K562 (cell line): Measurements from ENCODE around the gene PRPSAP1. TPM values are rescaled to one million over a fixed set of nuclear protein-coding genes. Genes with fewer than 3 reads are reported as not detected.
A peak's percentile ranks its signal among the peaks of the same experiment; 100 is the strongest.

Experiments
- ARID1B ChIP-seq: fragments of 450-650 bp; IDR thresholded peaks from 2 replicates; pipeline ENCODE4 v1.6.1; 2016; ENCODE audit warnings: antibody characterized with exemption, mild to moderate bottlenecking, inconsistent platforms
- ATF1 ChIP-seq, 2 experiments: fragments of 450-650 bp in 1 of 2; IDR thresholded peaks; 2 replicates each; pipeline ENCODE4 v1.6.1; 2016; ENCODE audit warnings: missing compliant biosample characterization in 1 of 2, missing genetic modification characterization in 1 of 2
- BRCA1 ChIP-seq, 2 experiments: fragments of 450-650 bp in 1 of 2; sonication (generic) in 1 of 2; formaldehyde crosslinking in 1 of 2; IDR thresholded peaks; 2 replicates each; pipeline versions ENCODE4 v1.5.0 to v1.6.1; 2017 to 2020; ENCODE audit warnings: mild to moderate bottlenecking in 1 of 2, missing genetic modification reagents in 1 of 2
- ETV6 ChIP-seq, 3 experiments: fragments of 150-350 bp in 1 of 3; sonication (generic) in 1 of 3; formaldehyde crosslinking in 1 of 3; IDR thresholded peaks; 2 replicates each; pipeline versions ENCODE4 v1.6.1 to v1.8.0; 2014 to 2022; ENCODE audit warnings: borderline replicate concordance in 2 of 3, low read depth in 2 of 3, antibody characterized with exemption in 1 of 3, low read length in 1 of 3, mild to moderate bottlenecking in 1 of 3, missing genetic modification reagents in 1 of 3
- FIP1L1 ChIP-seq: fragments of 200-400 bp; formaldehyde crosslinking; IDR thresholded peaks from 2 replicates; pipeline ENCODE4 v1.6.1; 2018; ENCODE audit warnings: mild to moderate bottlenecking, low read depth, low read length; ENCODE audit not compliant: poor library complexity, severe bottlenecking
- GATAD2B ChIP-seq: fragments of 450-650 bp; IDR thresholded peaks from 2 replicates; pipeline ENCODE4 v1.6.1; 2017; ENCODE audit warnings: mild to moderate bottlenecking, borderline replicate concordance
- HLTF ChIP-seq: fragments of 450-650 bp; IDR thresholded peaks from 2 replicates; pipeline ENCODE4 v1.6.1; 2016
- HNRNPH1 ChIP-seq: fragments of 200-400 bp; formaldehyde crosslinking; optimal IDR thresholded peaks from 2 replicates; pipeline ENCODE3; 2017; ENCODE audit warnings: low read depth, mild to moderate bottlenecking, low read length, moderate library complexity
- HNRNPLL ChIP-seq: fragments of 200-400 bp; formaldehyde crosslinking; IDR thresholded peaks from 2 replicates; pipeline ENCODE4 v1.6.1; 2017; ENCODE audit warnings: low read length, low read depth, mild to moderate bottlenecking; ENCODE audit not compliant: poor library complexity, severe bottlenecking
- NBN ChIP-seq: fragments of 450-650 bp; IDR thresholded peaks from 2 replicates; pipeline ENCODE4 v1.6.1; 2016; ENCODE audit warnings: low read depth, mild to moderate bottlenecking
- NFIC ChIP-seq: fragments of 450-650 bp; IDR thresholded peaks from 2 replicates; pipeline ENCODE4 v1.6.1; 2017; ENCODE audit warnings: mild to moderate bottlenecking, inconsistent platforms
- PURB ChIP-seq: sonication (generic); formaldehyde crosslinking; IDR thresholded peaks from 2 replicates; pipeline ENCODE4 v1.9.0; 2021; ENCODE audit warnings: low read depth, mild to moderate bottlenecking, missing genetic modification reagents
- RB1 ChIP-seq: fragments of 450-650 bp; IDR thresholded peaks from 2 replicates; pipeline ENCODE4 v1.6.1; 2017; ENCODE audit warnings: low read depth, mild to moderate bottlenecking
- SIN3B ChIP-seq: fragments of 450-650 bp; IDR thresholded peaks from 2 replicates; pipeline ENCODE4 v1.6.1; 2017; ENCODE audit warnings: low read depth, mild to moderate bottlenecking, moderate library complexity
- SNAPC5 ChIP-seq: fragments of 250-450 bp; sonication (Bioruptor Pico); IDR thresholded peaks from 2 replicates; pipeline ENCODE4 v1.8.0; 2021; ENCODE audit warnings: moderate library complexity, mild to moderate bottlenecking, inconsistent platforms
- XRCC5 ChIP-seq: fragments of 200-400 bp; formaldehyde crosslinking; IDR thresholded peaks from 2 replicates; pipeline ENCODE4 v1.6.1; 2017; ENCODE audit warnings: low read depth, mild to moderate bottlenecking, low read length
- ZNF274 ChIP-seq: IDR thresholded peaks from 2 replicates; pipeline ENCODE4 v1.6.1; 2011; ENCODE audit warnings: low read depth, mild to moderate bottlenecking, low read length, moderate library complexity, borderline replicate concordance
- ZNF316 ChIP-seq: fragments of 450-650 bp; IDR thresholded peaks from 2 replicates; pipeline ENCODE4 v1.6.1; 2016
- ZNF740 ChIP-seq, 3 experiments: fragments of 200-800 bp in 1 of 3; sonication (Bioruptor generic) in 1 of 3; sonication (generic) in 1 of 3; formaldehyde crosslinking in 1 of 3; IDR thresholded peaks; 2 replicates each; pipeline versions ENCODE4 v1.6.1 to v1.8.0; 2016 to 2022; ENCODE audit warnings: mild to moderate bottlenecking in 2 of 3, missing compliant biosample characterization in 2 of 3, missing genetic modification characterization in 2 of 3, missing genetic modification reagents in 1 of 3
- polyA plus RNA-seq, 8 experiments: library from polyadenylated mRNA; depleted of rRNA in 4 of 8; stranded (reverse) in 5 of 8; unstranded in 3 of 8; fragments of >200 nt; fragmentation: Nextera tagmentation in 2 of 8; fragmentation: Illumina TruSeq in 1 of 8; extraction: Ambion mirVana in 2 of 8; extraction: Trizol in 1 of 8; gene quantifications; 2 replicates each; pipeline versions ENCODE4 v1.2.1 to v1.2.3, GENCODE V29; 2011 to 2014; ENCODE audit warnings: inconsistent platforms in 1 of 8, missing spikeins in 1 of 8
- total RNA-seq, 7 experiments: library from RNA; depleted of rRNA in 6 of 7; stranded (reverse); fragments of >200 nt in 6 of 7; fragmentation: Illumina TruSeq in 2 of 7; extraction: Trizol in 2 of 7; gene quantifications; 2 replicates each; pipeline versions ENCODE4 v1.2.1 to v1.2.3, GENCODE V29; 2011 to 2021; ENCODE audit warnings: low replicate concordance in 1 of 7
- TF ChIP-seq, protein P1 (sequence below): sonication (generic); formaldehyde crosslinking; IDR thresholded peaks from 2 replicates; pipeline ENCODE4 v1.9.0; 2022; ENCODE audit warnings: mild to moderate bottlenecking, missing genetic modification reagents
- TF ChIP-seq, protein P2 (sequence below), 2 experiments: fragments of 450-650 bp in 1 of 2; sonication (generic) in 1 of 2; formaldehyde crosslinking in 1 of 2; IDR thresholded peaks in 1 of 2; conservative IDR thresholded peaks in 1 of 2; 2 replicates each; pipeline versions ENCODE4 v1.6.1 to v1.8.1; 2016 to 2023; ENCODE audit warnings: mild to moderate bottlenecking in 2 of 2, moderate library complexity in 2 of 2, inconsistent platforms in 1 of 2, missing genetic modification reagents in 1 of 2
- TF ChIP-seq, protein P3 (sequence below): sonication (generic); formaldehyde crosslinking; IDR thresholded peaks from 2 replicates; pipeline ENCODE4 v1.8.1; 2023; ENCODE audit warnings: mild to moderate bottlenecking, missing genetic modification reagents, moderate library complexity

PRPSAP1 gene
- total and polyA plus RNA-seq, 9 of the 15 experiments (the other 6 are each of a cell fraction or from before 2014, with no cell fraction given), result 21.9 to 77.1 (median 40.8) TPM

GRCh38 chr17:76353599-76354316 lies at the start of gene PRPSAP1 (continued):
- TF ChIP-seq NFIC, result peak; percentile 83
- TF ChIP-seq NBN, result peak; percentile 91
- TF ChIP-seq ATF1 (CRISPR knock-in tag; IDR thresholded peaks at IDR 0.05), result no peak; the same call in 1 of the 2 replicates
- TF ChIP-seq ATF1 (tag; IDR thresholded peaks at IDR 0.05), result peak; percentile 87
- TF ChIP-seq RB1, result peak; percentile 57; the same call in 1 of the 2 replicates
- no peak for TF ChIP-seq FIP1L1
- peak; percentile 56; the same call in 1 of the 2 replicates for TF ChIP-seq ZNF740 (CRISPR knock-in tag; IDR thresholded peaks at IDR 0.05)
- TF ChIP-seq ZNF740 (tag; IDR thresholded peaks at IDR 0.05), result no peak
- 0 out of 2 replicates have a peak, but pooled peaks have one; percentile 22 for TF ChIP-seq ARID1B
- peak; percentile 22 for TF ChIP-seq HNRNPLL
- TF ChIP-seq, protein P1, sequence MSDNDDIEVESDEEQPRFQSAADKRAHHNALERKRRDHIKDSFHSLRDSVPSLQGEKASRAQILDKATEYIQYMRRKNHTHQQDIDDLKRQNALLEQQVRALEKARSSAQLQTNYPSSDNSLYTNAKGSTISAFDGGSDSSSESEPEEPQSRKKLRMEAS (CRISPR knock-in tag), result peak; percentile 81
- peak; percentile 54; the same call in 1 of the 2 replicates for TF ChIP-seq SIN3B
- TF ChIP-seq, protein P2, sequence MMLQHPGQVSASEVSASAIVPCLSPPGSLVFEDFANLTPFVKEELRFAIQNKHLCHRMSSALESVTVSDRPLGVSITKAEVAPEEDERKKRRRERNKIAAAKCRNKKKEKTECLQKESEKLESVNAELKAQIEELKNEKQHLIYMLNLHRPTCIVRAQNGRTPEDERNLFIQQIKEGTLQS (IDR thresholded peaks at IDR 0.05), result no peak
- TF ChIP-seq, protein P2 (CRISPR knock-in tag; conservative IDR thresholded peaks at IDR 0.05), result peak; percentile 78
- no peak for TF ChIP-seq GATAD2B
- TF ChIP-seq HNRNPH1, result no peak
- TF ChIP-seq SNAPC5, result no peak
- TF ChIP-seq, protein P3, sequence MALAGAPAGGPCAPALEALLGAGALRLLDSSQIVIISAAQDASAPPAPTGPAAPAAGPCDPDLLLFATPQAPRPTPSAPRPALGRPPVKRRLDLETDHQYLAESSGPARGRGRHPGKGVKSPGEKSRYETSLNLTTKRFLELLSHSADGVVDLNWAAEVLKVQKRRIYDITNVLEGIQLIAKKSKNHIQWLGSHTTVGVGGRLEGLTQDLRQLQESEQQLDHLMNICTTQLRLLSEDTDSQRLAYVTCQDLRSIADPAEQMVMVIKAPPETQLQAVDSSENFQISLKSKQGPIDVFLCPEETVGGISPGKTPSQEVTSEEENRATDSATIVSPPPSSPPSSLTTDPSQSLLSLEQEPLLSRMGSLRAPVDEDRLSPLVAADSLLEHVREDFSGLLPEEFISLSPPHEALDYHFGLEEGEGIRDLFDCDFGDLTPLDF, result 0 out of 2 replicates have a peak, but pooled peaks have one; percentile 74
- peak; percentile 35; the same call in 1 of the 2 replicates for TF ChIP-seq ZNF316
- TF ChIP-seq XRCC5, result peak; percentile 89
- no peak for TF ChIP-seq HLTF
- TF ChIP-seq ZNF274, result no peak
- TF ChIP-seq BRCA1 (IDR thresholded peaks at IDR 0.05), result no peak
- no peak for TF ChIP-seq BRCA1 (CRISPR knock-in tag; IDR thresholded peaks at IDR 0.05)
- TF ChIP-seq ETV6 (IDR thresholded peaks at IDR 0.05; ENCODE audit: borderline replicate concordance in 1 of 2, low read depth in 2 of 2, low read length in 1 of 2), result no peak
- TF ChIP-seq ETV6 (CRISPR knock-in tag; IDR thresholded peaks at IDR 0.05; ENCODE audit: borderline replicate concordance), result no peak
- no peak for TF ChIP-seq PURB
